Measurements from ENCODE around the gene GPATCH4. TPM values are rescaled to one million over a fixed set of nuclear protein-coding genes. Genes with fewer than 3 reads are reported as not detected.

GPATCH4 gene
- total RNA-seq, 1 experiment from 2014 or later = 39.4 TPM

- no peak overlapping the region for H2AFZ ChIP-seq (ENCODE audit: low read depth, low read length, poor library complexity, severe bottlenecking)
- ATAC-seq (no peak), DNase-seq (ENCODE audit: low read depth, low spot score) (no peak)
- BruUV-seq (replicated peaks) = no TSS peak
- ChIA-PET CTCF (interaction anchor here (1.3 kb wide), 1 partner anchor 14 kb away, joined by 3 read pairs; no protein-coding TSS in a partner anchor), POLR2A (no interaction called here), RAD21 (ENCODE audit: low non-redundant PET in 1 of 2, low total read pairs in 2 of 2, uncharacterized antibody in 2 of 2, unreplicated experiment in 2 of 2) (no interaction called here)
- no peaks in the 10 kb centered on the region for H3K27me3 ChIP-seq (ENCODE audit: insufficient read depth, low read length)
- intact Hi-C loops (cut with micrococcal nuclease) = no loop called here
- peaks cover 4 to 13% of the 10 kb centered on the region in 2 experiments; a peak in 3 of 4 replicates for H3K4me1 ChIP-seq (ENCODE audit: control insufficient read depth in 1 of 2, insufficient read depth in 2 of 2, low read length in 2 of 2)
- peaks cover 40 to 70% of the 10 kb centered on the region in 2 experiments for H3K36me3 ChIP-seq (ENCODE audit: control insufficient read depth in 1 of 2, insufficient read depth in 2 of 2, low read length in 2 of 2)
- no peak overlapping the region for H3K4me2 ChIP-seq (ENCODE audit: low read length)
- TF ChIP-seq ATF3 (IDR thresholded peaks at IDR 0.05) = no peak
- H3K9me2 ChIP-seq (ENCODE audit: insufficient read depth) = no peaks in the 10 kb centered on the region
- no peak overlapping the region for H3K27ac ChIP-seq (ENCODE audit: low read depth, low read length)
- H3K4me3 ChIP-seq (replicated peaks in 1 of 2; ENCODE audit: low read depth in 1 of 2, low read length in 2 of 2) = no peak overlapping the region
- no peaks in the 10 kb centered on the region for H3K9me3 ChIP-seq (ENCODE audit: control insufficient read depth in 1 of 2, insufficient read depth in 1 of 2, low read depth in 1 of 2, low read length in 2 of 2)
- no peaks in the 10 kb centered on the region for H4K20me1 ChIP-seq (ENCODE audit: insufficient read depth)
- peaks cover 22% of the 10 kb centered on the region for H3K79me2 ChIP-seq (ENCODE audit: insufficient read depth, low read length)
- no peak overlapping the region for H3K9ac ChIP-seq (ENCODE audit: low read length)
These were observed 43.8 kb upstream of the GPATCH4 start for GRCh38 chr1:156645056-156645455.

GRCh38 chr1:156644640-156645039, 43.4 kb upstream of the GPATCH4 start:
- Histone ChIP-seq H4K20me1 (ENCODE audit: insufficient read depth) (no peaks in the 10 kb centered on the region), H3K9me2 (ENCODE audit: insufficient read depth) (no peaks in the 10 kb centered on the region), H2AFZ (ENCODE audit: low read depth, low read length, poor library complexity, severe bottlenecking) (no peak overlapping the region), H3K4me2 (ENCODE audit: low read length) (no peak overlapping the region), H3K27me3 (ENCODE audit: insufficient read depth, low read length) (no peaks in the 10 kb centered on the region), H3K36me3 (ENCODE audit: control insufficient read depth in 1 of 2, insufficient read depth in 2 of 2, low read length in 2 of 2) (peaks cover 40 to 66% of the 10 kb centered on the region in 2 experiments), H3K27ac (ENCODE audit: low read depth, low read length) (no peak overlapping the region), H3K9me3 (ENCODE audit: control insufficient read depth in 1 of 2, insufficient read depth in 1 of 2, low read depth in 1 of 2, low read length in 2 of 2) (no peaks in the 10 kb centered on the region), H3K4me3 (replicated peaks in 1 of 2; ENCODE audit: low read depth in 1 of 2, low read length in 2 of 2) (no peak overlapping the region), H3K9ac (ENCODE audit: low read length) (no peak overlapping the region), H3K79me2 (ENCODE audit: insufficient read depth, low read length) (peaks cover 18% of the 10 kb centered on the region; the same call in 1 of the 2 replicates), H3K4me1 (ENCODE audit: control insufficient read depth in 1 of 2, insufficient read depth in 2 of 2, low read length in 2 of 2) (peaks cover 6 to 18% of the 10 kb centered on the region in 2 experiments; a peak in 3 of 4 replicates)
- TSS peak; percentile 14 for BruUV-seq (replicated peaks)
- ChIA-PET CTCF (interaction anchor here (1.3 kb wide), 1 partner anchor 15 kb away, joined by 3 read pairs; no protein-coding TSS in a partner anchor), RAD21 (ENCODE audit: low non-redundant PET in 1 of 2, low total read pairs in 2 of 2, uncharacterized antibody in 2 of 2, unreplicated experiment in 2 of 2) (no interaction called here), POLR2A (interaction anchor here (0.6 kb wide), 1 partner anchor 13 kb away, joined by 3 read pairs; no protein-coding TSS in a partner anchor)
- ATAC-seq (no peak), DNase-seq (ENCODE audit: low read depth, low spot score) (no peak)
- intact Hi-C loops (cut with micrococcal nuclease) = no loop called here
- TF ChIP-seq ZFX (IDR thresholded peaks at IDR 0.05) = no peak
- TF ChIP-seq TCF7L2 (IDR thresholded peaks at IDR 0.05; ENCODE audit: borderline replicate concordance, extremely low read depth, insufficient read depth, insufficient read length) = no peak
- no peak for TF ChIP-seq CTCF (IDR thresholded peaks at IDR 0.05 in 2 of 3, conservative IDR thresholded peaks at IDR 0.05 in 1 of 3; ENCODE audit: borderline replicate concordance in 1 of 3, insufficient read depth in 1 of 3, low read depth in 2 of 3, low read length in 2 of 3)
- no peak for TF ChIP-seq REST (IDR thresholded peaks at IDR 0.05; ENCODE audit: low read depth)
- TF ChIP-seq SIN3A (IDR thresholded peaks at IDR 0.05; ENCODE audit: low read depth) = no peak
- TF ChIP-seq YY1 (IDR thresholded peaks at IDR 0.05; ENCODE audit: extremely low read depth, insufficient replicate concordance, low read depth, low read length) = no peak
- TF ChIP-seq EGR1 (IDR thresholded peaks at IDR 0.05; ENCODE audit: low read depth) = no peak
- TF ChIP-seq ZNF274 (IDR thresholded peaks at IDR 0.05; ENCODE audit: low read depth, low read length) = no peak
- no peak for TF ChIP-seq CBX3 (IDR thresholded peaks at IDR 0.05; ENCODE audit: low read depth)
- no peak for TF ChIP-seq ZBTB33 (IDR thresholded peaks at IDR 0.05; ENCODE audit: extremely low read depth, insufficient replicate concordance, low read length)

Data from HCT116 (cell line).